Fibroblast of the aortic adventitia (primary cell): ENCODE results near the gene IL1RAPL2. TPM values are rescaled to one million over a fixed set of nuclear protein-coding genes. Genes with fewer than 3 reads are reported as not detected.
A peak's percentile ranks its signal among the peaks of the same experiment; 100 is the strongest.
"Not testable (repeated sequence)": the region's sequence is repeated elsewhere in the genome, so short reads cannot be mapped to it uniquely, and the experiment has no call there.

ENCODE experiments used
- DNase-seq: peaks from one replicate; pipeline ENCODE4 v3.0.0-alpha.2; 2010; ENCODE audit warnings: low read depth
- H3K4me3 ChIP-seq: 2 replicates; pipeline ENCODE4 v1.5.1; 2011; ENCODE audit warnings: low read depth, mild to moderate bottlenecking, control low read depth, low read length, moderate library complexity
- CTCF ChIP-seq: IDR thresholded peaks from 2 replicates; pipeline ENCODE4 v1.5.1; 2011; ENCODE audit warnings: mild to moderate bottlenecking, low read length, control low read depth, inconsistent platforms; ENCODE audit not compliant: insufficient read depth
- total RNA-seq: library from RNA; depleted of rRNA; stranded (reverse); fragments of >200 nt; gene quantifications from 2 replicates; pipeline ENCODE4 v1.2.3, GENCODE V29; 2012; ENCODE audit warnings: low replicate concordance

IL1RAPL2 gene
- total RNA-seq: 0.27 TPM in 1 of 2 replicates, not detected in the other

- peak; percentile 25 for TF ChIP-seq CTCF
- H3K4me3 ChIP-seq: no peak within 1 kb of the TSS
- no peak for DNase-seq
These were observed at the start of gene IL1RAPL2 for GRCh38 chrX:104565791-104566680. Gene IL1RAPL2, plus strand, starts transcription at chrX:104566199.

- no peak for DNase-seq
- no peak for TF ChIP-seq CTCF
These were observed 43.6 kb upstream of the IL1RAPL2 start for GRCh38 chrX:104522386-104522785.

GRCh38 chrX:104523858-104524257, 42.1 kb upstream of the IL1RAPL2 start:
- no peak for DNase-seq
- no peak for TF ChIP-seq CTCF
- H3K4me3 ChIP-seq: no peak overlapping the region

More at GRCh38 chrX:104522386-104522785, 43.6 kb upstream of the IL1RAPL2 start:
- H3K4me3 ChIP-seq: no peak overlapping the region

GRCh38 chrX:104539081-104539480, 26.9 kb upstream of the IL1RAPL2 start:
- no peak overlapping the region for H3K4me3 ChIP-seq
- no peak for TF ChIP-seq CTCF
- no peak for DNase-seq

- H3K4me3 ChIP-seq, DNase-seq: not testable (repeated sequence)
These were observed 23.6 kb upstream of the IL1RAPL2 start for GRCh38 chrX:104542447-104542846.

GRCh38 chrX:104564335-104564734, 1.7 kb upstream of the IL1RAPL2 start:
- H3K4me3 ChIP-seq: no peak overlapping the region
- DNase-seq: no peak

More at GRCh38 chrX:104564335-104564734, 1.7 kb upstream of the IL1RAPL2 start:
- no peak for TF ChIP-seq CTCF
